GM18870 (cell line): Measurements from ENCODE around the gene RAB39B.
A peak's percentile ranks its signal among the peaks of the same experiment; 100 is the strongest.

Experiments used
- ATAC-seq: cut with Tn5 transposase; IDR thresholded peaks from one replicate; pipeline ENCODE4 v1.9.1; 2021; ENCODE audit warnings: moderate library complexity; ENCODE audit not compliant: unreplicated experiment

RAB39B gene

GRCh38 chrX:155216179-155216939, 47.9 kb downstream of the RAB39B start, which contains the start of gene VBP1:
Gene VBP1, plus strand, starts transcription at chrX:155216460. Its CDS starts 23 bp downstream, at chrX:155216483.
- ATAC-seq = peak; percentile 91

DNA sequence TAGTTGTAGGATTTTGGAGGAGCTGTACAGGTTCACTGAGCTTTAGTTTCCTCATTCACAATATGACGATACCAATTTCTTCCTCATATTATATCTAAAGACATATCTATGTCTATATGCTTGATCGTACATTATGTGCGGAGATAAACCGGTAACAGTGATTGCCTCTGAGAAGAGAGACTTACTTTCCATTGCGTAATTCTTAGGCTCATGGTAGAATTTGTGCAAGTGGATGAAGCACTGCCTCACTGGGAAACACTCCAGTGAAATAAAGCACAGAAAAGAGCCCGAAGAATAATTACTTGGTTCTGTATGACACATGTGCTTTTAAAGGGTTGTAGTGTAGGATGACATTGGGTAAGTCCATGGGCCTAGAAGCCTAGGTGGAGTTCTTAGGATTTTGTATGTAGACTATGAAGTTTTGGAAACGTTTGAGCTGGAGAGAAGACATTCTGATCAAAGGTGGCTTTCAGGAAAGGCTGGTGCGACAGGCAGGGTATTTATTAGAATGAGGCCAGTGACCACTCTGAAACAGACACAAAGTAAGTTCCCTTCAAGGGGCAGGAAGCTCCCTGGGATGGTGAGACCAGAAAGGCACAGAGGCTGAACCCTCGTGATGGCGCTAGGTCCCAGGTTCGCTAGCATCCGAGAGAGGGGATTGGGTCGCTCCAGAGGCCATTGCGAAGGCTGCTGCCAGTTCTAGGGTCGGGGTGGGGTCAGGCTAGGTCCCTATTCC, 48.7 kb downstream of the RAB39B start:
- peak; percentile 16 for ATAC-seq

GRCh38 chrX:155213731-155214130, 50.6 kb downstream of the RAB39B start:
- no peak for ATAC-seq

DNA sequence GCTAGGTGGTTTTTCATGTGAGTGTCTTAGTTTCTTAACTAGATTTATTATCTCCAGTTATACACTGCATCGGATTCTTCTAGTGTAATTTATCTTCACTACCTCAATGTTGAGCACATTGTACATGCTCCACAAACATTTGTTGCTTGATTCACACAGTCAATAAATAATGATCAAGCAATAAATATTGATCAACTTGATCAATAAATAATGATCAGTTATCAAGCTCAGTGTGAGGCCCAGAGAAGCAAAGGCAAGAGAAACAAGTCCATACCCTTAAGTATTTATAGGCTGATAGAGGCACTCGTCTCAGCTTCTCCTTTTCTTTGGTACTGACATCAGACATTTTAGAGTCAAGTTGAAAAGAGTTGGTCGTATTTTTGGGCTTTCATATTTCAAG, 53.1 kb downstream of the RAB39B start:
- ATAC-seq = no peak
